Neuronal stem cell (in vitro differentiated cells): Measurements from ENCODE around the gene ERCC4.

Experiments used
- DNase-seq: peaks from one replicate; pipeline ENCODE4 v3.0.0-alpha.2; 2013; ENCODE audit warnings: low spot score
- H2AFZ ChIP-seq: one replicate; pipeline ENCODE4 v1.6.1; 2013; ENCODE audit warnings: mild to moderate bottlenecking, low read length, inconsistent platforms
- H2AK5ac ChIP-seq: 2 replicates; pipeline ENCODE4 v1.6.1; 2013; ENCODE audit warnings: low read depth, mild to moderate bottlenecking, inconsistent platforms, low read length, moderate library complexity, mixed read lengths
- H2BK120ac ChIP-seq: 2 replicates; pipeline ENCODE4 v1.6.1; 2013; ENCODE audit warnings: low read depth, mild to moderate bottlenecking, inconsistent platforms, low read length, moderate library complexity, mixed read lengths
- H2BK12ac ChIP-seq: one replicate; pipeline ENCODE4 v1.6.1; 2013; ENCODE audit warnings: low read length, inconsistent platforms
- H2BK15ac ChIP-seq: 2 replicates; pipeline ENCODE4 v1.6.1; 2013; ENCODE audit warnings: mild to moderate bottlenecking, low read length, inconsistent platforms, mixed read lengths
- H2BK5ac ChIP-seq: one replicate; pipeline ENCODE4 v1.6.1; 2013; ENCODE audit warnings: inconsistent platforms, mild to moderate bottlenecking, low read length, moderate library complexity
- H3K14ac ChIP-seq: one replicate; pipeline ENCODE4 v1.6.1; 2013; ENCODE audit warnings: low read length, inconsistent platforms
- H3K18ac ChIP-seq: 2 replicates; pipeline ENCODE4 v1.6.1; 2013; ENCODE audit warnings: low read length, inconsistent platforms
- H3K23ac ChIP-seq: 2 replicates; pipeline ENCODE4 v1.6.1; 2013; ENCODE audit warnings: low read depth, mild to moderate bottlenecking, mixed read lengths, low read length, inconsistent platforms; ENCODE audit not compliant: poor library complexity
- H3K27ac ChIP-seq: replicated peaks from 3 replicates; pipeline ENCODE4 v1.5.1; 2013; ENCODE audit warnings: low read length, inconsistent platforms
- H3K27me3 ChIP-seq, 3 experiments: 2 replicates each; pipeline ENCODE4 v1.6.1; 2013; ENCODE audit warnings: low read length in 3 of 3, mild to moderate bottlenecking in 2 of 3, inconsistent platforms in 1 of 3, low read depth in 1 of 3, mixed read lengths in 1 of 3, moderate library complexity in 1 of 3; ENCODE audit not compliant: control insufficient read depth in 3 of 3, insufficient read depth in 3 of 3
- H3K36me3 ChIP-seq, 2 donors: replicated peaks in 1 of 2; 2 replicates each; pipeline ENCODE4 v1.6.1; 2013; ENCODE audit warnings: low read length in 2 of 2; ENCODE audit not compliant: control insufficient read depth in 2 of 2, insufficient read depth in 2 of 2
- H3K4ac ChIP-seq: 2 replicates; pipeline ENCODE4 v1.6.1; 2013; ENCODE audit warnings: inconsistent platforms, mild to moderate bottlenecking, low read length, moderate library complexity
- H3K4me1 ChIP-seq, 2 donors: 1 replicate in 1 of 2; 2 replicates in 1 of 2; pipeline ENCODE4 v1.6.1; 2013; ENCODE audit warnings: low read length in 2 of 2, low read depth in 1 of 2; ENCODE audit not compliant: control insufficient read depth in 2 of 2, insufficient read depth in 1 of 2
- H3K4me2 ChIP-seq: one replicate; pipeline ENCODE4 v1.6.1; 2013; ENCODE audit warnings: mild to moderate bottlenecking, low read length, inconsistent platforms; ENCODE audit not compliant: insufficient read depth, poor library complexity, severe bottlenecking
- H3K4me3 ChIP-seq, 2 donors: 2 replicates each; pipeline ENCODE4 v1.5.1; 2013; ENCODE audit warnings: low read length in 2 of 2, mild to moderate bottlenecking in 2 of 2, inconsistent platforms in 1 of 2, moderate library complexity in 1 of 2
- H3K79me1 ChIP-seq: one replicate; pipeline ENCODE4 v1.6.1; 2013; ENCODE audit warnings: low read depth, mild to moderate bottlenecking, inconsistent platforms, low read length, moderate library complexity
- H3K9ac ChIP-seq: one replicate; pipeline ENCODE4 v1.6.1; 2013; ENCODE audit warnings: mild to moderate bottlenecking, low read depth, low read length, inconsistent platforms; ENCODE audit not compliant: poor library complexity
- H3K9me3 ChIP-seq, 2 donors: replicated peaks in 1 of 2; 2 replicates each; pipeline versions ENCODE3 to v1.6.1; 2013; ENCODE audit warnings: low read length in 2 of 2, mild to moderate bottlenecking in 2 of 2, inconsistent platforms in 1 of 2, low read depth in 1 of 2, mixed read lengths in 1 of 2, moderate library complexity in 1 of 2; ENCODE audit not compliant: control insufficient read depth in 2 of 2, insufficient read depth in 1 of 2
- H4K8ac ChIP-seq: one replicate; pipeline ENCODE4 v1.6.1; 2013; ENCODE audit warnings: low read depth, mild to moderate bottlenecking, inconsistent platforms, low read length, moderate library complexity
- H4K91ac ChIP-seq: one replicate; pipeline ENCODE4 v1.6.1; 2013; ENCODE audit warnings: low read length, low read depth, mild to moderate bottlenecking, inconsistent platforms; ENCODE audit not compliant: poor library complexity
- WGBS, 2 donors: extraction: QIAGEN DNeasy Blood & Tissue Kit; methylation state at CpG; one replicate each; pipeline ENCODE4 v1.1.7; 2013; ENCODE audit warnings: missing lambda C conversion rate in 2 of 2, mixed read lengths in 1 of 2; ENCODE audit not compliant: insufficient read length in 2 of 2, insufficient replicate concordance in 1 of 2; ENCODE audit errors: extremely low coverage in 2 of 2; 5-methylcytosine and 5-hydroxymethylcytosine counted together

Gene ERCC4

DNA sequence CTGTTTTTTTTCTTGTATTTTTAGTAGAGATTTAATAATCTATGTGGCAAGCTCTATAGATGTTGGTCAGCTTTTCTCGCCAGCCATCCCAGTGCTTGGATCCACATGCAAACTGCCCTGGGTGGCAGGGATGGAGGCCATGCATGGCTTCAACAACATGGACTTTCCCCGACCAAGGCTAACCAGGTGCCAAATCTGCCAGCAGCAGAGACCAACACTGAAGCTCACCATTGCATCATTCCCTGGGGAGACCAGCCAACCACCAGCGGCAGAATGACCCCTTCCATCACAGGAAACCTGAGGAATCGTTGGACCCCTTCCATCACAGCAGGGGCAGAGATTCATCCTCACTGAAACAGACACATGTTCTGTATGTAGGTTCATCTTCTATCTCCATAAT, 27.7 kb upstream of the ERCC4 start:
- no peaks in the 10 kb centered on the region for H3K27me3 ChIP-seq
- no peak overlapping the region for H3K9ac ChIP-seq
- no peak overlapping the region for H3K14ac ChIP-seq
- H2BK12ac ChIP-seq: no peak overlapping the region
- peaks cover 0 to 5% of the 10 kb centered on the region in 2 donors for H3K9me3 ChIP-seq
- no peak overlapping the region for H3K4me2 ChIP-seq
- no peak for DNase-seq
- no peak overlapping the region for H3K27ac ChIP-seq
- H2AFZ ChIP-seq: no peak overlapping the region
- H3K4ac ChIP-seq: no peak overlapping the region
- H3K4me3 ChIP-seq: no peak overlapping the region
- no peaks in the 10 kb centered on the region for H3K36me3 ChIP-seq
- no peak overlapping the region for H2AK5ac ChIP-seq
- no peak overlapping the region for H2BK5ac ChIP-seq
- no peak overlapping the region for H2BK120ac ChIP-seq
- H3K79me1 ChIP-seq: no peaks in the 10 kb centered on the region
- no CpG with 5 or more reads among the region's 4 CpGs for WGBS, 2 donors
- no peak overlapping the region for H2BK15ac ChIP-seq
- H3K18ac ChIP-seq: no peak overlapping the region
- H3K4me1 ChIP-seq: no peaks in the 10 kb centered on the region
- no peak overlapping the region for H4K8ac ChIP-seq
- H4K91ac ChIP-seq: no peak overlapping the region
- H3K23ac ChIP-seq: no peak overlapping the region

GRCh38 chr16:13895516-13895915, 24.4 kb upstream of the ERCC4 start:
- H3K9ac ChIP-seq: no peak overlapping the region
- no peak overlapping the region for H4K8ac ChIP-seq
- no peak overlapping the region for H2AK5ac ChIP-seq
- H3K9me3 ChIP-seq: peaks cover 0 to 5% of the 10 kb centered on the region in 2 donors
- no peak overlapping the region for H2BK15ac ChIP-seq
- H3K36me3 ChIP-seq: no peaks in the 10 kb centered on the region
- WGBS, 2 donors: no CpG with 5 or more reads among the region's 1 CpG
- H3K4me3 ChIP-seq: no peak overlapping the region
- H2AFZ ChIP-seq: no peak overlapping the region
- H3K18ac ChIP-seq: no peak overlapping the region
- no peak for DNase-seq
- no peak overlapping the region for H2BK120ac ChIP-seq
- H3K27me3 ChIP-seq: no peaks in the 10 kb centered on the region
- no peak overlapping the region for H3K14ac ChIP-seq
- H2BK5ac ChIP-seq: no peak overlapping the region
- no peaks in the 10 kb centered on the region for H3K79me1 ChIP-seq
- no peak overlapping the region for H4K91ac ChIP-seq
- no peak overlapping the region for H3K4me2 ChIP-seq
- H3K27ac ChIP-seq: no peak overlapping the region
- H3K23ac ChIP-seq: no peak overlapping the region
- no peak overlapping the region for H2BK12ac ChIP-seq
- H3K4ac ChIP-seq: no peak overlapping the region
- H3K4me1 ChIP-seq: no peaks in the 10 kb centered on the region

- Histone ChIP-seq H4K91ac (no peak overlapping the region), H3K4me1 (no peaks in the 10 kb centered on the region), H3K23ac (no peak overlapping the region), H3K36me3 (no peaks in the 10 kb centered on the region), H3K27me3 (no peaks in the 10 kb centered on the region), H2AFZ (no peak overlapping the region), H3K4ac (no peak overlapping the region), H3K79me1 (no peaks in the 10 kb centered on the region), H3K4me2 (no peak overlapping the region), H3K14ac (no peak overlapping the region), H3K27ac (no peak overlapping the region), H4K8ac (no peak overlapping the region), H3K9ac (no peak overlapping the region), H2BK120ac (no peak overlapping the region), H2BK12ac (no peak overlapping the region), H3K18ac (no peak overlapping the region), H3K4me3 (no peak overlapping the region), H2AK5ac (no peak overlapping the region), H3K9me3 (peaks cover 0 to 5% of the 10 kb centered on the region in 2 donors), H2BK15ac (no peak overlapping the region), H2BK5ac (no peak overlapping the region)
- DNase-seq: no peak
- WGBS, 2 donors: no CpG with 5 or more reads among the region's 4 CpGs
These were observed 23.3 kb upstream of the ERCC4 start for GRCh38 chr16:13896543-13897182.

GRCh38 chr16:13897806-13898205, 22.1 kb upstream of the ERCC4 start:
- no peaks in the 10 kb centered on the region for H3K36me3 ChIP-seq
- no CpG with 5 or more reads among the region's 2 CpGs for WGBS, 2 donors
- H3K27ac ChIP-seq: no peak overlapping the region
- H2BK15ac ChIP-seq: no peak overlapping the region
- H2BK5ac ChIP-seq: no peak overlapping the region
- no peak overlapping the region for H3K4me3 ChIP-seq
- H3K9me3 ChIP-seq: peaks cover 0 to 7% of the 10 kb centered on the region in 2 donors
- H3K14ac ChIP-seq: no peak overlapping the region
- no peak overlapping the region for H3K4ac ChIP-seq
- H4K8ac ChIP-seq: no peak overlapping the region
- no peak overlapping the region for H3K4me2 ChIP-seq
- no peaks in the 10 kb centered on the region for H3K4me1 ChIP-seq
- no peak for DNase-seq
- H2AK5ac ChIP-seq: no peak overlapping the region
- H3K9ac ChIP-seq: no peak overlapping the region
- no peak overlapping the region for H2BK12ac ChIP-seq
- H4K91ac ChIP-seq: no peak overlapping the region
- H3K27me3 ChIP-seq: no peaks in the 10 kb centered on the region
- H3K18ac ChIP-seq: no peak overlapping the region
- no peak overlapping the region for H2AFZ ChIP-seq
- no peaks in the 10 kb centered on the region for H3K79me1 ChIP-seq
- H3K23ac ChIP-seq: no peak overlapping the region
- no peak overlapping the region for H2BK120ac ChIP-seq
